Duodenal mucosa (tissue), 2 donors: ENCODE results near the gene SCNN1B.
"Not testable (repeated sequence)": the region's sequence is repeated elsewhere in the genome, so short reads cannot be mapped to it uniquely, and the experiment has no call there.

Source experiments
- H3K27ac ChIP-seq: one replicate; pipeline ENCODE4 v1.7.0; 2013; ENCODE audit warnings: low read depth, low read length
- H3K27me3 ChIP-seq, 2 donors: one replicate each; pipeline ENCODE4 v1.7.0; 2013; ENCODE audit warnings: low read length in 2 of 2, control low read depth in 1 of 2; ENCODE audit not compliant: insufficient read depth in 2 of 2, control insufficient read depth in 1 of 2
- H3K36me3 ChIP-seq, 2 donors: one replicate each; pipeline ENCODE4 v1.7.0; 2013; ENCODE audit warnings: low read length in 2 of 2, control low read depth in 1 of 2; ENCODE audit not compliant: insufficient read depth in 2 of 2, control insufficient read depth in 1 of 2
- H3K4me1 ChIP-seq, 2 donors: one replicate each; pipeline ENCODE4 v1.7.0; 2013; ENCODE audit warnings: low read length in 2 of 2, control low read depth in 1 of 2; ENCODE audit not compliant: insufficient read depth in 2 of 2, control insufficient read depth in 1 of 2
- H3K4me3 ChIP-seq, 2 donors: one replicate each; pipeline ENCODE4 v1.7.0; 2013; ENCODE audit warnings: low read length in 2 of 2, low read depth in 1 of 2
- H3K9ac ChIP-seq, 2 donors: one replicate each; pipeline ENCODE4 v1.7.0; 2013; ENCODE audit warnings: low read length in 2 of 2, low read depth in 1 of 2
- H3K9me3 ChIP-seq, 2 donors: one replicate each; pipeline ENCODE4 v1.7.0; 2013; ENCODE audit warnings: low read length in 2 of 2, control low read depth in 1 of 2; ENCODE audit not compliant: control insufficient read depth in 1 of 2

The SCNN1B gene

DNA sequence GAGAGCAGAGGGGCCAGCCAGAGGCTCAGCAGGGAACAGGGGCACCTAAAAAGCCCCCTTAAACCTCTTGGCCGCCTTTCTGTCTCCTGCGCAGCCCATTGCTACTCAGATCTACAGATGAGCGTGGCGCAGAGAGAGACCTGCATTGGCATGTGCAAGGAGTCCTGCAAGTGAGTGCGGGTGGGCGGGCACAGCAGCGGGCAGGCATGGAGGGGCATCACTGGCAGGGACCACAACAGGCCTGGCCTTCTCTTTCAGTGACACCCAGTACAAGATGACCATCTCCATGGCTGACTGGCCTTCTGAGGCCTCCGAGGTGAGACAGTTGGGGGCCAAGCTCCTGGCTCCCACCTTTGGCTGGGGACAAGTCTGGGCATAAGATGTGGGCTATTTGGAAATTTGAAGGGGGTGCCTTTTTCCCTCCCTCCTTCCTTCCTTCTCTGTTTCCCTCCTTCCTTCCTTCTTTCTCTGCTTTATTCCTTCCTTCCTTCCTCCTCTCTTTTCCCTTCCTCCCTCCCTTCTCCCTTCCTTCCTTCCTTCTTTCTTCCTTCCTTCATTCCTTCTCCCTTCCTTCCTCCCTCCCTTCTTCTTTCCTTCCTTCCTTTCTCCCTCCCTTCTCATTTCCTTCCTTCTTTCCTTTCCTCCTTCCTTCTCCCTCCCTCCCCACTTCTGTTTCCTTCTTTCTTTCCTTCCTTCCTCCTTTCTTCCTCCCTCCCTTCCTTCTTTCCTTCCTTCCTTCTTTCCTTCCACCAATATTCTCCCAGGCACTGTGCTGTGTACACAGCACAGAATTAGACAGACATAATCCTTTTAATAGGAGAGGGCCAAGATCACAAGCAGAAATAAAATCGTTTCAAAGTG, 75.2 kb downstream of the SCNN1B start:
- Histone ChIP-seq H3K9me3 (no peaks in the 10 kb centered on the region), H3K4me3 (no peak overlapping the region), H3K27me3 (no peaks in the 10 kb centered on the region), H3K27ac (no peak overlapping the region), H3K9ac (no peak overlapping the region), H3K36me3 (no peaks in the 10 kb centered on the region), H3K4me1 (no peaks in the 10 kb centered on the region)

DNA sequence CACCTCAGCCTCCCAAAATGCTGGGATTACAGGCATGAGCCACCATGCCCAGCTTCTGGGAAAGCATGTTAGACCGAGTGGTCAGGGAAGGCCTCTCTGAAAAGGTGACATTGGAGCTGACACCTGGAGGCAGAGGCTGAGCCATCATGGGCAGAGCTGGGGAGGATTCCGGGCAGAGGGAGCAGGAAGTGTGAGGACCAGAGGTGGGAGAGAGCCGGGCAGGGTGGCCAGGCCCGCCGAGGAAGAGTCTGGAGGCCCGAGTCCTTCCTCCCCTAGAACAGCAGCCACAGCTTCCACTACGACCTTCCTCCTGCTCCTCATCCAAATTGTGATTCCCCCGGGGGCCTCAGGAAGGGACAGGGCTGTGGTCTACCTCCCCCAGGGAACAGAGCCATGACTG, 76.2 kb downstream of the SCNN1B start:
- Histone ChIP-seq H3K36me3 (no peaks in the 10 kb centered on the region), H3K27me3 (no peaks in the 10 kb centered on the region), H3K9ac (no peak overlapping the region), H3K9me3 (no peaks in the 10 kb centered on the region), H3K27ac (no peak overlapping the region), H3K4me3 (no peak overlapping the region), H3K4me1 (no peaks in the 10 kb centered on the region)

DNA sequence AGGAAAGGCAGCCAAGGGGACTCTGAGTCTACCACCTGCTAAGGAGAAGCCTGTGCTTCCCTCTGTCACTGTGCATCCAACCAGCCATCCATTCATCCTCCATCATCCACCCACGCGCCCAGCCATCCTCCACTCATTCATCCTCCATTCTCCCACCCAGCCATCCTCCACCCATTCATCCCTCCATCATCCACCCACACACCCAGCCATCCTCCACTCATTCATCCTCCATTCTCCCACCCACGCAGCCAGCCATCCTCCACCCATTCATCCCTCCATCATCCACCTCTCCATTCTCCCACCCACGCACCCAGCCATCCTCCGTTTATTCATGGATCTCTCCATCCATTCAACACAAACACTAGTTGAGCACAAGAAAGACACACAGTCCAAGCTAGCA, 76.8 kb downstream of the SCNN1B start:
- no peaks in the 10 kb centered on the region for H3K4me1 ChIP-seq
- no peak overlapping the region for H3K27ac ChIP-seq
- no peaks in the 10 kb centered on the region for H3K9me3 ChIP-seq
- H3K36me3 ChIP-seq = no peaks in the 10 kb centered on the region
- H3K27me3 ChIP-seq = no peaks in the 10 kb centered on the region
- no peak overlapping the region for H3K4me3 ChIP-seq
- H3K9ac ChIP-seq = no peak overlapping the region

DNA sequence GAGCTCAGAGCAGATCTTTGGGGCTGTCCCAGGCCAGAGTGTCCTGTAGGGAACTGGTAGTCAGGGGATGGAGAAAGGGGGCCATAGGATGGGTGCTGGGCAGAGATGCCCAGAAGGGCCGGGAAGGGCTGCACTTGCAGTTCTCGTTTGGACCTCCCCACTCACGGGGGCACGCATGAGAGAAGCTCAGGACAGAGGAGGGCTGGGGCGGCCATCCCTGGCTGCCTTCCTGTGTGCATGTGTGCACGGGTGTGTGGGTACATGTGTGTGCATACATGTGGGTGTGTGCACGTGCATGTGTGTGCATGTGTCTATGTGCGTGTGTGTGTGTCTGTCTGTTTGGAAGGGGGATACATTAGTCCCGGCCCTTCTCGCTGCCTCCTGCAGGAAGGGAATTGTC, 77.6 kb downstream of the SCNN1B start:
- Histone ChIP-seq H3K9ac (no peak overlapping the region), H3K27ac (no peak overlapping the region), H3K36me3 (no peaks in the 10 kb centered on the region), H3K9me3 (no peaks in the 10 kb centered on the region), H3K4me1 (no peaks in the 10 kb centered on the region), H3K4me3 (no peak overlapping the region), H3K27me3 (no peaks in the 10 kb centered on the region)

DNA sequence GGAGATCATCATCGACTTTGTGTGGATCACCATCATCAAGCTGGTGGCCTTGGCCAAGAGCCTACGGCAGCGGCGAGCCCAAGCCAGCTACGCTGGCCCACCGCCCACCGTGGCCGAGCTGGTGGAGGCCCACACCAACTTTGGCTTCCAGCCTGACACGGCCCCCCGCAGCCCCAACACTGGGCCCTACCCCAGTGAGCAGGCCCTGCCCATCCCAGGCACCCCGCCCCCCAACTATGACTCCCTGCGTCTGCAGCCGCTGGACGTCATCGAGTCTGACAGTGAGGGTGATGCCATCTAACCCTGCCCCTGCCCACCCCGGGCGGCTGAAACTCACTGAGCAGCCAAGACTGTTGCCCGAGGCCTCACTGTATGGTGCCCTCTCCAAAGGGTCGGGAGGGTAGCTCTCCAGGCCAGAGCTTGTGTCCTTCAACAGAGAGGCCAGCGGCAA, 78.4 kb downstream of the SCNN1B start:
- Histone ChIP-seq H3K27ac (no peak overlapping the region), H3K4me1 (no peaks in the 10 kb centered on the region), H3K4me3 (no peak overlapping the region), H3K27me3 (no peaks in the 10 kb centered on the region), H3K9ac (no peak overlapping the region), H3K36me3 (no peaks in the 10 kb centered on the region), H3K9me3 (no peaks in the 10 kb centered on the region)

DNA sequence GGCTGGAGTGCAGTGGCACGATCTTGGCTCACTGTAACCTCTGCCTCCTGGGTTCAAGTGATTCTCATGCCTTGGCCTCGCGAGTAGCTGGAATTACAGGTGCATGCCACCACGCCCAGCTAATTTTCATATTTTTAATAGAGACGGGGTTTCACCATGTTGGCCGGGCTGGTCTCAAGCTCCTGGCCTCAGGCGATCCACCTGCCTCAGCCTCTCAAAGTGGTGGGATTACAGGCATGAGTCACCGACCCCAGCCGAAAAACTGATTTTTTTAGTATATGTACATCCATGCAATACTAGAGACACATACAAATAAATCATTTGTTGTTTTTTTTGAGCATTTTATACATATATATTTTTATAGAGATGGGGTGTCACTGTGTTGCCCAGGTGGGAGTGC, 79.6 kb downstream of the SCNN1B start:
- not testable (repeated sequence) for H3K36me3 ChIP-seq, H3K27ac ChIP-seq, H3K9me3 ChIP-seq, H3K4me3 ChIP-seq, H3K4me1 ChIP-seq, H3K27me3 ChIP-seq, H3K9ac ChIP-seq

DNA sequence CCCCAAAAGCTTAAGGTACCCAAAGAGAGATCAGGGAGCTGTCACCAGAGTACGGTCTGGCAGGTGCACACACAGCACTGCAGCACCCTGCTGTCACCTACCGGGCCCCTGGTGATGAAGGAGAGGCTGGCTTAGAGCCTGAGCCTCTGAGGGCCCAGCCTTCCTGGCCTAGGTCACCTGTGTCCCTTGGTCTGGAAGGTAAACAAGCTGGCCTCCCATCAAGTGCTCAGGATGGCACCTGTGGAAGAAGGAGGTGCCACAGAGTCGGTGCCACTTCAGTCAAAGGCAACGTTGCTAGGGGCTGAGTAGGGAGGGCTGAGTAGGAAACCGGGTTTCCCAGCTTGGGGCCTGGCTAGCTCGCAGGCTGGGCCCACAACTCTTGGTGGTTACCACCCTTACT, 80.2 kb downstream of the SCNN1B start:
- no peak overlapping the region for H3K27ac ChIP-seq
- H3K9me3 ChIP-seq = no peaks in the 10 kb centered on the region
- no peaks in the 10 kb centered on the region for H3K36me3 ChIP-seq
- no peaks in the 10 kb centered on the region for H3K4me1 ChIP-seq
- no peak overlapping the region for H3K9ac ChIP-seq
- no peak overlapping the region for H3K4me3 ChIP-seq
- no peaks in the 10 kb centered on the region for H3K27me3 ChIP-seq

DNA sequence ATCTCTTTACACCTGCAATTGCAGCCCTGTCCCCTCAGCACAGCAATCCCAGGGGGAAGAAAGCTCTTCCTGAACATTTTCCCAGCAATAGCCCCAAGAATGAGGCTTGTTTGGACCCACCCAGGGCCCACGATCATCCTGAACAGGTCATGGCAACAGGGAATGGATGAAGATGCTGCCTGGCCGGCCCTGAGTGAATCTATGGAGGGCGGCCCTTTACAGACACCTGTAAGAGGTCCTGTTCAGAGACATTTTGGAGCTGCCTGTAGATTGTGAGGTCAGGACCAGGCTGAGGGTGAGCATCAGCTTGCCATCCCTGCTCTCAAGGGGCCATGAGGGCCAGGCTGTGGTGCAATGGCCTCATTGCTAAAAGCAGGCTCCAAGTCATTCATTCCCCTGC, 81.8 kb downstream of the SCNN1B start:
- H3K4me1 ChIP-seq = no peaks in the 10 kb centered on the region
- no peak overlapping the region for H3K27ac ChIP-seq
- no peaks in the 10 kb centered on the region for H3K9me3 ChIP-seq
- H3K4me3 ChIP-seq = no peak overlapping the region
- peaks cover 8% of the 10 kb centered on the region in 2 donors for H3K36me3 ChIP-seq
- H3K9ac ChIP-seq = no peak overlapping the region
- H3K27me3 ChIP-seq = no peaks in the 10 kb centered on the region

DNA sequence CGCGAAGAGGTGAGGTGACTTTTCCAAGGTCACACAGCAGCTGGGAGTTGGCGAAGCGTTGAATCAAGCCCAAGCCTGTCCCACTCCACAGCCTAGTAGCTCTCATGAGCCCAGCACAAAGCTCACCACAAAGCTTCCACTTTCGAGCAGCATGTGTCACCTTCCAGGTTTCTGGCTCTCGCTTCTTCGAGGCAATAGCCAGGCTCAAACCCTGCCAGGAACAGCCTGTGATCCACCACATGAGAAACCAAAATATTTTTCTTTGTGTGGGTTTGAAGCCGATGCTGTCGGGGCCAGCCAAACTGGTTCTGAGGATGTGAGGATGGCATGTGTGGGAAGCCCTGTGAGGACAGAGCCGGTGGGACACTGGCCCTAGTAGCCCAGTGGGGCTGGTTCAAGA, 82.8 kb downstream of the SCNN1B start:
- H3K27me3 ChIP-seq = no peaks in the 10 kb centered on the region
- no peak overlapping the region for H3K27ac ChIP-seq
- H3K9ac ChIP-seq = no peak overlapping the region

DNA sequence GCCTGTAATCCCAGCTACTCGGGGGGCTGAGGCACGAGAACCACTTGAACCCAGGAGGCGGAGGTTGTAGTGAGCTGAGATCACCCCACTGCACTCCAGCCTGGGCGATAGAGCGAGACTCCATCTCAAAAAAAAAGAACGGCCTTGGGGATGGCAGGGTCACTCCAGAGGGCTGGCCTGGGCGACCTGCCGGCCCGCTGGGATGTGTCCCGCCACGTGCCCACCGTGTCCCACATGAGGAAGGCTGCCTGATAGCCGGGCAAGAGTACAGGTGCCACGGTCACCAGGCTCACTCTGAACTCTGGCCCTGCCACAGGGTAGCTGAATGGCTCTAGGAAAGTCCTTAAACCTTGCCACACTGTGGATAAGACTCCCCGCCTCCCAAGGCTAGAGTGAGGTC, 83.3 kb downstream of the SCNN1B start:
- Histone ChIP-seq H3K27ac (no peak overlapping the region), H3K4me3 (no peak overlapping the region), H3K4me1 (no peaks in the 10 kb centered on the region), H3K9ac (no peak overlapping the region), H3K36me3 (peaks cover 17 to 19% of the 10 kb centered on the region in 2 donors), H3K9me3 (no peaks in the 10 kb centered on the region), H3K27me3 (no peaks in the 10 kb centered on the region)

More for the DNA sequence above, 82.8 kb downstream of the SCNN1B start:
- Histone ChIP-seq H3K4me3 (no peak overlapping the region), H3K4me1 (no peaks in the 10 kb centered on the region), H3K36me3 (peaks cover 17 to 18% of the 10 kb centered on the region in 2 donors), H3K9me3 (no peaks in the 10 kb centered on the region)
